ENCODE data around the gene HORMAD2. TPM values are rescaled to one million over a fixed set of nuclear protein-coding genes. Genes with fewer than 3 reads are reported as not detected.

Gene HORMAD2
- total and polyA plus RNA-seq, 2 donors (not counting 3 experiments of a cell fraction or from before 2014, with no cell fraction given) = not detected

DNA sequence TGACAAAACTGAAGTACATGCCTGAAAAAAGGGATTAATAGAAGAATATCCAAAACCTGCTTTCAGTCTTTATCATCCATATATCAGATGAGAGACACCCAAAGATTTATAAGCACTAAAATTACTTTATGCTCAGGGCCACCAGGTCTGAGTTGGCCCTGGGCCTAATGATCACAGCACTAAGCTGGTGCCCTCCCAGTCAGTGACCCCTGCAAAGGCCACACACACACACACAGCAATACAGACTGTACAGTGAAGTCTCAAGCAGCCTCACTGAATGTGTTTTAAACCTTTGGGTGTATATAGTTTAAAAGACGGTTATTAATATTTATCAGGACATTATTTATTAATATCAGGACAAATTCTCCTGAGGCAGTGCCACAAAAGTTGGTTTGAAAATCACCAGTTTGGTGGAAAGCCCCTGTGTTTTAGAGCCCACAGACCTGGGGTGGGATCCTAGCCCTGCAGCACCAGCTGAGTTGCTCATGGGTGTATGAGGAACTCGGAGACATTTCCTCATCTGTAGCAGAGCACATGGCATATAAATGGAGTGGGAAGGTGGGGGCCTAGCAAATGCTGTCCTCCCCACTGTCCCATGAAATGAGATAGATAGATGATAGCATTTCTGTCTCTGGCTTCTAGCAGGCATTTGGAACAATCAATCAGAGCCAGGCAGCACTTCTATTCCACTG lies 48.4 kb upstream of the HORMAD2 start:
- dilution Hi-C loops (cut with MboI; ENCODE audit: extremely low pct_ligation_motif_present, low sequenced_read_pairs) (no loop called here), intact Hi-C loops (cut with micrococcal nuclease) (no loop called here)
- H3K9me3 ChIP-seq (replicated peaks; ENCODE audit: control insufficient read depth, insufficient read depth, low read length) = no peaks in the 10 kb centered on the region
- H3K79me2 ChIP-seq (ENCODE audit: control insufficient read depth, insufficient read depth, low read length) = no peaks in the 10 kb centered on the region
- H3K27ac ChIP-seq (ENCODE audit: insufficient read depth, low read depth, low read length) = no peak overlapping the region
- H3K9ac ChIP-seq (replicated peaks; ENCODE audit: extremely low read depth, insufficient read depth, low read length) = no peak overlapping the region
- TF ChIP-seq, protein P1, sequence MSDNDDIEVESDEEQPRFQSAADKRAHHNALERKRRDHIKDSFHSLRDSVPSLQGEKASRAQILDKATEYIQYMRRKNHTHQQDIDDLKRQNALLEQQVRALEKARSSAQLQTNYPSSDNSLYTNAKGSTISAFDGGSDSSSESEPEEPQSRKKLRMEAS (IDR thresholded peaks at IDR 0.05; ENCODE audit: insufficient read depth, insufficient read length) = no peak
- no peak for TF ChIP-seq POLR2A (IDR thresholded peaks at IDR 0.05; ENCODE audit: low read depth, low read length)
- no peak for TF ChIP-seq MYC (IDR thresholded peaks at IDR 0.05; ENCODE audit: low read depth, low read length)
- TF ChIP-seq POLR2AphosphoS5 (IDR thresholded peaks at IDR 0.05; ENCODE audit: insufficient read depth, low read depth, low read length) = no peak
- TF ChIP-seq EZH2 (IDR thresholded peaks at IDR 0.05; ENCODE audit: borderline replicate concordance, low read depth, low read length, severe bottlenecking) = no peak
- TF ChIP-seq FOS (IDR thresholded peaks at IDR 0.05; ENCODE audit: borderline replicate concordance, insufficient read depth, low read length) = no peak
- TF ChIP-seq, protein P2, sequence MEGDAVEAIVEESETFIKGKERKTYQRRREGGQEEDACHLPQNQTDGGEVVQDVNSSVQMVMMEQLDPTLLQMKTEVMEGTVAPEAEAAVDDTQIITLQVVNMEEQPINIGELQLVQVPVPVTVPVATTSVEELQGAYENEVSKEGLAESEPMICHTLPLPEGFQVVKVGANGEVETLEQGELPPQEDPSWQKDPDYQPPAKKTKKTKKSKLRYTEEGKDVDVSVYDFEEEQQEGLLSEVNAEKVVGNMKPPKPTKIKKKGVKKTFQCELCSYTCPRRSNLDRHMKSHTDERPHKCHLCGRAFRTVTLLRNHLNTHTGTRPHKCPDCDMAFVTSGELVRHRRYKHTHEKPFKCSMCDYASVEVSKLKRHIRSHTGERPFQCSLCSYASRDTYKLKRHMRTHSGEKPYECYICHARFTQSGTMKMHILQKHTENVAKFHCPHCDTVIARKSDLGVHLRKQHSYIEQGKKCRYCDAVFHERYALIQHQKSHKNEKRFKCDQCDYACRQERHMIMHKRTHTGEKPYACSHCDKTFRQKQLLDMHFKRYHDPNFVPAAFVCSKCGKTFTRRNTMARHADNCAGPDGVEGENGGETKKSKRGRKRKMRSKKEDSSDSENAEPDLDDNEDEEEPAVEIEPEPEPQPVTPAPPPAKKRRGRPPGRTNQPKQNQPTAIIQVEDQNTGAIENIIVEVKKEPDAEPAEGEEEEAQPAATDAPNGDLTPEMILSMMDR (IDR thresholded peaks at IDR 0.05; ENCODE audit: extremely low read depth in 1 of 2, insufficient read depth in 1 of 2, low read depth in 1 of 2, low read length in 2 of 2) = no peak
- no peak for TF ChIP-seq GATA2 (IDR thresholded peaks at IDR 0.05; ENCODE audit: insufficient read depth, insufficient read length, low read depth, low read length)
- no peak for TF ChIP-seq JUN (IDR thresholded peaks at IDR 0.05; ENCODE audit: borderline replicate concordance, insufficient read depth, insufficient read length, low read depth)
- POLR2A ChIA-PET = no interaction called here
- no peak overlapping the region for H3K4me3 ChIP-seq (replicated peaks in 1 of 3; ENCODE audit: insufficient read depth in 1 of 3, low read depth in 1 of 3, low read length in 3 of 3)
- DNase-seq (ENCODE audit: low read depth, low spot score) = no peak
- H3K4me1 ChIP-seq (ENCODE audit: control insufficient read depth, extremely low read depth, insufficient read depth, low read length) = no peaks in the 10 kb centered on the region
- no peak overlapping the region for H2AFZ ChIP-seq (ENCODE audit: low read depth, low read length)
- FAIRE-seq = no peak
- H3K4me2 ChIP-seq (ENCODE audit: insufficient read depth, low read length) = no peak overlapping the region
- H4K20me1 ChIP-seq (replicated peaks; ENCODE audit: control insufficient read depth, extremely low read depth, insufficient read depth, low read length) = no peaks in the 10 kb centered on the region
- CTCF ChIA-PET = no interaction called here
- peaks cover 0 to 3% of the 10 kb centered on the region in 2 experiments for H3K36me3 ChIP-seq (ENCODE audit: control insufficient read depth in 2 of 2, extremely low read depth in 1 of 2, insufficient read depth in 2 of 2, low read length in 2 of 2)
- no TSS peak for BruUV-seq (replicated peaks)
- no peaks in the 10 kb centered on the region for H3K27me3 ChIP-seq (ENCODE audit: control insufficient read depth in 2 of 2, insufficient read depth in 2 of 2, low read length in 2 of 2)
- no peaks in the 10 kb centered on the region for H3K9me1 ChIP-seq (replicated peaks; ENCODE audit: control insufficient read depth, extremely low read depth, insufficient read depth, low read length)

Measured in endothelial cell of umbilical vein (primary cell).